ENCODE results near the gene ATP2B1.

Gene ATP2B1

GRCh38 chr12:89650239-89650638 is 58.4 kb downstream of the ATP2B1 start:
- DNase-seq, result no peak

- no peak for DNase-seq
These were observed 58.8 kb downstream of the ATP2B1 start for GRCh38 chr12:89649820-89650219.

- DNase-seq, result no peak
These were observed 59.5 kb downstream of the ATP2B1 start for GRCh38 chr12:89649139-89649538.

GRCh38 chr12:89648211-89648930 is 60.3 kb downstream of the ATP2B1 start:
- DNase-seq, result no peak

GRCh38 chr12:89645434-89645833 is 63.2 kb downstream of the ATP2B1 start:
- DNase-seq, result no peak

- no peak for DNase-seq
These were observed 65.7 kb downstream of the ATP2B1 start for GRCh38 chr12:89642959-89643358.

- DNase-seq, result no peak
These were observed 71.9 kb downstream of the ATP2B1 start for GRCh38 chr12:89636776-89637160.

GRCh38 chr12:89636052-89636775 is 72.4 kb downstream of the ATP2B1 start:
- DNase-seq, result no peak

GRCh38 chr12:89634508-89634907 is 74.1 kb downstream of the ATP2B1 start:
- no peak for DNase-seq

GRCh38 chr12:89632778-89633177 is 75.9 kb downstream of the ATP2B1 start:
- DNase-seq, result no peak

- no peak for DNase-seq
These were observed 86.5 kb downstream of the ATP2B1 start for GRCh38 chr12:89622115-89622514.

- DNase-seq, result no peak
These were observed 87.1 kb downstream of the ATP2B1 start for GRCh38 chr12:89621521-89621920.

- no peak for DNase-seq
These were observed 88.9 kb downstream of the ATP2B1 start for GRCh38 chr12:89619764-89620163.

GRCh38 chr12:89618113-89618862 is 90.3 kb downstream of the ATP2B1 start:
- DNase-seq, result no peak

- DNase-seq, result no peak
These were observed 98.3 kb downstream of the ATP2B1 start for GRCh38 chr12:89610366-89610765.

GRCh38 chr12:89603678-89604077 is 105.0 kb downstream of the ATP2B1 start:
- DNase-seq, result no peak

- DNase-seq, result no peak
These were observed 110.9 kb downstream of the ATP2B1 start for GRCh38 chr12:89597770-89598169.

GRCh38 chr12:89597210-89597609 is 111.4 kb downstream of the ATP2B1 start:
- DNase-seq, result no peak

- no peak for DNase-seq
These were observed 114.8 kb downstream of the ATP2B1 start for GRCh38 chr12:89593873-89594272.

- DNase-seq, result no peak
These were observed 115.4 kb downstream of the ATP2B1 start for GRCh38 chr12:89593233-89593632.

- DNase-seq, result no peak
These were observed 118.9 kb downstream of the ATP2B1 start for GRCh38 chr12:89589753-89590152.

GRCh38 chr12:89578499-89578898 is 130.1 kb downstream of the ATP2B1 start:
- DNase-seq, result no peak

- DNase-seq, result no peak
These were observed 131.9 kb downstream of the ATP2B1 start for GRCh38 chr12:89576572-89577220.

Data from NCI-H2171 treated with DMSO at 0.1 percent for 48 hours (cell line).